Superior temporal gyrus (tissue), 1 donor: ENCODE data around the gene ZNF487.
"Not testable (repeated sequence)": the region's sequence is repeated elsewhere in the genome, so short reads cannot be mapped to it uniquely, and the experiment has no call there.

Source experiments
- DNase-seq: peaks from one replicate; pipeline ENCODE4 v3.0.0-alpha.2; 2016; ENCODE audit errors: extremely low spot score

The ZNF487 gene

GRCh38 chr10:43404704-43405084 is 32.2 kb upstream of the ZNF487 start:
- DNase-seq: no peak

- DNase-seq: no peak
Observed at GRCh38 chr10:43407148-43407575, 29.7 kb upstream of the ZNF487 start.

- peak; percentile 81 for DNase-seq
Observed at GRCh38 chr10:43407576-43408330, 29.2 kb upstream of the ZNF487 start.

GRCh38 chr10:43408331-43408709 is 28.6 kb upstream of the ZNF487 start:
- DNase-seq: no peak

- peak; percentile 94 for DNase-seq
Observed at GRCh38 chr10:43408710-43409384, 28.1 kb upstream of the ZNF487 start, which contains the start of gene HNRNPF. HNRNPF (minus strand) TSS chr10:43409186; CDS start chr10:43387884, 21,302 bp downstream.

GRCh38 chr10:43409385-43410109 is 27.4 kb upstream of the ZNF487 start:
- no peak for DNase-seq

DNA sequence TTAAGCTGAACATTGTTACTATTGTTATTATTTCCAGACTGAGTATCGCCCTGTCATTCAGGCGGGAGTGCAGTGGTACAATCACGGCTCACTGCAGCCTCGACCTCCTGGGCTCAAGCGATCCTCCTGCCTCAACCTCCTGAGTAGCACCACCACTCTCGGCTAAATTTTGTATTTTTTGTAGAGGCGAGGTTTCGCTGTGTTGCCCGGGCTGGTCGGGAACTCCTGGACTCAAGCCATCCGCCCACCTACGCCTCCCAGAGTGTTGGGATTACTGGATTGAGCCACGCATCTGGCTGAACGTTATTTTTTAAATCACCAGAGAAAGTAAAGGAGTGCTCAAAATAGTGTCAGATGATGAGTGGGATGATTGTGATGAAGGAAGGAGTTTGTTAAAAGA is 26.6 kb upstream of the ZNF487 start:
- DNase-seq: no peak

GRCh38 chr10:43411536-43411935 is 25.4 kb upstream of the ZNF487 start:
- no peak for DNase-seq

DNA sequence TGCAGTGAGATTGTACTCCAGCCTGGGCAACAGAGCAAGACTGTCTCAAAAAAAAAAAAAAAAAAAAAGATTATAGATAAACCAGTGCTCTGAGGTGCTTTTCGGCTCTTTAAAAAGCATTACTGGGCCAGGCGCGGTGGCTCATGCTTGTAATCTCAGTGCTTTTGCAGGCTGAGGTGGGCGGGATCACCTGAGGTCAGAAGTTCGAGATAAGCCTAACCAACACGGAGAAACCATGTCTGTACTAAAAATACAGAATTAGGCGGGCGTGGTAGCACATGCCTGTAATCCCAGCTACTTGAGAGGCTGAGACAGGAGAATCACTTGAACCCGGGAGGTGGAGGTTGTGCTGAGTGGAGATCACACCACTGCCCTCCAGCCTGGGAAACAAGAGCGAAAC is 21.4 kb upstream of the ZNF487 start:
- no peak for DNase-seq

GRCh38 chr10:43417950-43418768 is 18.8 kb upstream of the ZNF487 start:
- no peak for DNase-seq

DNA sequence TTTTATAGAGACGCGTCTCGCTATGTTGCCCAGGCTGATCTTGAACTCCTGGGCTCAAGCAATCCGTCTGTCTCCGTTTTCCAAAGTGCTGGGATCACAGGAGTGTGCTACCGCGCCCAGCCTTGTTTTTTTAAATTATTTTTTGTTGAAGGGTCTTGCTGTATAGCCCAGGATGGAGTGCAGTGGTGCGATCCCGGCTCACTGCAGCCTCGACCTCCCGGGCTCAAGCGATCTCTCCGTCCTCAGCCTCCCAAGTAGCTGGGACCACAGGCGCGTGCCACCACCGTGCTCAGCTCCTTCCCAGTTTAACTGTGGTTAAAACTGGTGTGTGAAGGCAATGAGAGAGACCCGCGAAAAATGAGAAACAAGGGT is 16.9 kb upstream of the ZNF487 start:
- DNase-seq: no peak

DNA sequence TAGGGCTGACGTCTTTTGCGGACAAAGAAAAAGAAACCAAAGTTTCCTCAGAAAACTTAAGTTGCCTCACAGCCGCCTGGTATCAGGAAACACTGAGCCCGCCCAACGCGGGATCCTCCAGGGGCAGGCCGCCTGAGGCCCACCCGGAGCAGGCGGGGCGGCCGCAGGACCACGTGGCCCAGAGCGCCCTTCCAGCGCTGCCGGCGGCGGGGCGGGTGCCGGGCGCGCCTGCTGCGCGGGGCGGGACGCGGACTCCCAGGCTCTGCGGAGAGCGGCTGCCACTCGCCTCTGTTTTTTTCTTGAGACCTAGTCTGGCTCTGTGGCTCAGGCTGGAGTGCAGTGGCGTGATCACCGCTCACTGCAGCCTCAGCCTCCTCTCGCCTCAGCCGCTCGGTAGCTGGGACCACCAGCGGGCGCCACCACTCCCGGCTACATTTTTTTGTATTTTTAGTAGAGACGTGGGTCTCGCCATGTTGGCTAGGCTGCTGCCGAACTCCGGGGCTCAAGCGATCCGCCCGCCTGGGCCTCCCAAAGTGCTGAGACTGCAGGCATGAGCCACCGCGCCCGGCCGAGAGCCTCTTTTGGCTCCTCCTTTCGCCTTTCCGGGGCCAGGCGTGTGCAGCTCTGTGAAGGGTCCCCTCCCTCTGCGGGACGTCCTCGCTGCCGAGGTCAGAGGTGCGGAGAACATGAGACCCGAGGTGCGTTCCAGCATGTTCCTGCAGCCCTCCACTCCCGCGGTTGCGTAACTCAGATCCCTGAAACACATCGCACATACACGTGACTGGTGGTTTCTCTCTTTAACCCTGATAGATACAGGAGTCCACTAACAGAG is 16.3 kb upstream of the ZNF487 start:
- DNase-seq: peak; percentile 82

GRCh38 chr10:43421201-43421507 is 15.8 kb upstream of the ZNF487 start:
- no peak for DNase-seq

DNA sequence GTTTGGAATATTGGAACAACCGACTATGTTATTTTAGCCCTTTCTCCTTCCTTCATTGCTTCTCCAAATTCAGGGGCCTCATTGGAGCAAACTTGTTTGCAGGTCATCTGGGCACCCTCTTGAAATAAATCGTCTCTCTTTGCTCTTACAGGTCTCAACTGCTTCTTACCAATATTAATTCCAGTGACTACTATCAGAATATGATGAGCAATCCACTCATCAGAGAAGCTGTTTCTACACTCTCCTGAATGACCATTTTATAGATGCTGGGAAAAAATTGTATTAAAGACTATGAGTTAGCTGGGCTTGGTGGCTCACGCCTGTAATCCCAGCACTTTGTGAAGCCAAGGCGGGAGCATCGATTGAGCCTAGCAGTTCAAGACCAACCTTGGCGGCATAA is 15.4 kb upstream of the ZNF487 start:
- no peak for DNase-seq

GRCh38 chr10:43421944-43422343 is 15.0 kb upstream of the ZNF487 start:
- not testable (repeated sequence) for DNase-seq

GRCh38 chr10:43424416-43424815 is 12.5 kb upstream of the ZNF487 start:
- no peak for DNase-seq

- not testable (repeated sequence) for DNase-seq
Observed at GRCh38 chr10:43426476-43426875, 10.4 kb upstream of the ZNF487 start.

DNA sequence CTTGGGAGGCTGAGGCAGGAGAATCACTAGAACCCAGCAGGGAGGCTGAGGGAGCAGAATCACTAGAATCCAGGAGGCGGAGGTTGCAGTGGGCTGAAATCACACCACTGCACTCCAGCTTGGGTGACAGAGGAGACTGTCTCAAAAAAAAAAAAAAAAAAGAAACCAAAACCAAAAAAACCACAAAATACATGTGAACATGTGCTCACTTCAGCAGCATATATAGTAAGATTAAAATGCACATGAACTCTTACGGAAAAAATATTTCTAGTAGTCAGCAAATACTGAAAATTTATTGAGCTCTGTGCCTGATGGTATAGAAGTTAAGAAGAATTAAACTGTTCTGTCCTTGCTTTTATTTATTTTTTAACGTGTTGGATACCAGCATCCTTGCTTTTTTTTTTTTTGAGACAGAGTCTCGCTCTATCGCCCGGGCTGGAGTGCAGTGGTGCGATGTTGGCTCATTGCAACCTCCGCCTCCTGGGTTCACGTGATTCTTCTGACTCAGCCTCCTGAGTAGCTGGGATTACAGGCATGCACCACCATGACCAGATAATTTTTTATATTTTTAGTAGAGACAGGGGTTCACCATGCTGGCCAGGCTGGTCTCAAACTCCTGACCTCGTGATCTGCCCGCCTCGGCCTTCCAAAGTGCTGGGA is 9.6 kb upstream of the ZNF487 start:
- no peak for DNase-seq

GRCh38 chr10:43430926-43431663 is 5.8 kb upstream of the ZNF487 start:
- DNase-seq: no peak
